Neural progenitor cell (in vitro differentiated cells): Measurements from ENCODE around the gene MMP2.

Experiments
- CTCF ChIP-seq: fragments of 200-600 bp; sonication (generic); IDR thresholded peaks from 2 replicates; pipeline ENCODE4 v1.5.1; 2017; ENCODE audit warnings: antibody characterized with exemption, mild to moderate bottlenecking
- EZH2 ChIP-seq: fragments of 200-600 bp; sonication (generic); IDR thresholded peaks from 2 replicates; pipeline ENCODE4 v1.6.1; 2017; ENCODE audit warnings: antibody characterized with exemption, mild to moderate bottlenecking, moderate library complexity

GRCh38 chr16:55477736-55478135, 1.3 kb upstream of the MMP2 start:
- TF ChIP-seq CTCF = no peak
- TF ChIP-seq EZH2 = no peak
